Stimulated activated CD8-positive, alpha-beta memory T cell treated with anti-CD3 and anti-CD28 coated beads, Interleukin-7, amount 100 ng/mL, for 1 hour (primary cell): ENCODE results near the gene ALOX5AP.

ENCODE experiments used
- DNase-seq, 2 donors: peaks; one replicate each; pipeline ENCODE4 v3.0.0-alpha.2; 2020; ENCODE audit warnings: low read depth in 2 of 2

ALOX5AP gene

GRCh38 chr13:30796631-30797601, 61.6 kb downstream of the ALOX5AP start:
- no peak for DNase-seq

GRCh38 chr13:30797847-30798535, 62.6 kb downstream of the ALOX5AP start:
- no peak for DNase-seq

DNA sequence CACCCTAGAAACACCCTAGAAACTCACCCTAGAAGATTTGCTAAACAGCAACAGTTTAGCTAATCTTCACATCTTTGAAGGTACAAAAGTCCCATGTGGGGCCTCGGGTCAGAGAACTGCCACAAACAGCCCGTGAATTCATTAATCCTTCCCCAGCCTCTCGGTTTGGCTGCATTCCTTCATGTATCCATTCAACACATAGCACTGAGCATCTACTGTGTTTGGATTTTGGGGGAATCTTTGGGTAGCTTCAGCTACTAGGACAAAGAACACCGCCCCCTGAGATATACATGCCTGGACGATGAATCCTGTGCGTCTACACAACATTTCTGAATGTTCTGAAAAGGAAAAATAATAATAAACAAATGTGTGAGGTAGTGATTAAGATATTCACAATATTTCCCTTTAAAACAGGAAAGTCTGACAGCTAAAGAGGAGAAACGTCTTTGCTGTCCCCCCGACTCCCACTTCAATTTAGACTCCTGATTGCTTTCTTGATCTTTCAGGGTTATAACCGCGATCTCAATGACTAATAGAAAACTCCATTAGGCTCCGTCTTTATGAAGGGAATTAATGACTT, 63.5 kb downstream of the ALOX5AP start:
- DNase-seq: no peak

GRCh38 chr13:30799356-30799824, 64.0 kb downstream of the ALOX5AP start:
- DNase-seq: no peak

DNA sequence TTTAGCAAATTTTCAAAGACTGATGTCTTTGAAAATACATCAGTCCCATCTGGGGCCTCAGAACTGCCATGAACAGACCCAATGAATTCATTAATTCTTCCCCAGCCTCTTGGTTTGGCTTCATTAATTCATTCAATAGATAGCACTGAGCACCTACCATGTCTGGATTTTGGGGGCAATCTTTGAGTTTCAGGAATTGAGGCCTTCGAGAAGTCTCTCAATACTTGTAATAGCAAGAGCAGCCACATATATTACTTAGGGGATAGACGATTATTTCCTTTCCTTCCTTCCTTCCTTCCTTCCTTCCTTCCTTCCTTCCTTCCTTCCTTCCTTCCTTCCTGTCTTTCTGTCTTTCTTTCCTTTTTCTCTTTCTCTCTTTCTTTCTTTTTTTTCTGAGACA, 64.8 kb downstream of the ALOX5AP start:
- no peak for DNase-seq

DNA sequence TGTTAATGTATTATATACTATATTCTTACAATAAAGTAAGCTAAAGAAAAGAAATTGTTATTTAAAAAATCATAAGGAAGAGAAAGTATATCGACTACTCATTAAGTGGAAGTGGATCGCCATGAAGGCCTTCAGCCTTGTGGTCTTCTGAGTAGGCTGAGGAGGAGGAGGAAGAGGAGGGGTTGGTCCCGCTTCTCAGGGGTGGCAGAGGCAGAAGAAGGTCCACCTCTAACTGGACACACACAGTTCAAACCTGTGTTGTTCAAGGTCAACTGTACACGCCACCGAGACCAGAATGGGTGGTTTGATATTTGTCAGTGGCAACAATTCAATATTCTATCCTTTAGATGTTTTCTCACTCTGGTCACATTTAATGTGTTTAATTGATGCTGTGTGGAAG, 67.2 kb downstream of the ALOX5AP start:
- no peak for DNase-seq

GRCh38 chr13:30802953-30803478, 67.7 kb downstream of the ALOX5AP start:
- peak; percentile 59 to 65 for DNase-seq

- DNase-seq: no peak
Observed at GRCh38 chr13:30803749-30804148, 68.4 kb downstream of the ALOX5AP start.

- DNase-seq: no peak
Observed at GRCh38 chr13:30804474-30804873, 69.1 kb downstream of the ALOX5AP start.

GRCh38 chr13:30805132-30805537, 69.8 kb downstream of the ALOX5AP start:
- DNase-seq: no peak

DNA sequence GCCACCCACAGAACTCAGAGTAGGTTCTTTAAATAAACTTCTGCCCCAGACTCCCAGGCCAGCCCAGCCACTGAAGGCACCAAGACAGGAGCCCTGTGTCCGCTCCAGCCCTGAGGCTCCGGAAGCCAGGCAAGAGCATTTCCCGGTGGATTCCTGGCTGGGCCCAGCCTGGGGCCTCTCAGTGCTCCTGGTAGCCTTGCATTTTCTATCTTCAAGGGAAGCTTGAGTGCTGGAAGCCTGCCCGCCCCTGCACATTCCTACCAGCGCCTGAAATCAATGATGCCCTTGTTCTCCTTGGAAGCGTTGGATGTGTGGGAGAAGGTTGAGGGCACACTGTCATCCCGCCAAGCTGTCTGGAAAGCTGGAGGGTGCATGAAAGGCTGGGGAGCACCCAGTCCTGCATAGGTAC, 70.3 kb downstream of the ALOX5AP start:
- no peak for DNase-seq

- DNase-seq: no peak
Observed at GRCh38 chr13:30806784-30807183, 71.4 kb downstream of the ALOX5AP start.

DNA sequence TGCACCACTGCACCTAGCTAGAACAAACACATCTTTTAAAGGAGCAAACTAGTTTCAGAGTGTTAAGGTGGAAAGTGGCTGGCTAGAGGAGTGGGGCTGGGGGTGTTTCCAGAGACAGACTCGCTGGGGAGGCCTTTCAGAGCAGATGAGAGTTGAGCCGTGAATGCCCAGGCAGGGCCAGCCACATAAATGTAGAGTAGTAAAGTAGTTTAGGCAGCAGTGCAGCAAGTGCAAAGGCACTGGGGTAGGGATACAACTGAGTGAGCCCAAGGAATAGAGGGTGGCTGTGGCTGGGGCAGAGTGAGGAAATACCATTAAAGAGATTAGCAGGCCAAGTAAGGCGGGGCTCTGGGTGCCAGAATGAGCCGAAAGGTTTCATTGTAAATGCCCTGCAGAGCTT, 72.0 kb downstream of the ALOX5AP start:
- no peak for DNase-seq

DNA sequence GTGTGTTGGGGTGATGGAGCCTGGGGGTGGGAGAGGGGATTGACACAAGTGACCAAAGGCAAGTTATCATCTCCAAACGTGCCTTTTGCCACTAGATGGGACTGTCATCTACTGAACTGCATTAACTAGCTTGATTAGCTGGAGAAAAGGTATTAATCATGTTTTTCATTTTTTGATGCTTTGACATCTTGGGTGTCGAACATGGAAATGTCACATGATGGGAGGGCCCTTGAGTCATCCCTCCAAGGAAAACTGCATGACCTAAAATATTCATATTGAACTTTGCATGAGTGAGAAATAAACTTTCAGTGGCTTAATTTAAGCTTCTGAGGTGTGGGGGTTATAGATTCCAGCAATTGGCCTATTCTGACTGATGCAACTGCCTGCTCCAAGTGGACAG, 73.3 kb downstream of the ALOX5AP start:
- no peak for DNase-seq

DNA sequence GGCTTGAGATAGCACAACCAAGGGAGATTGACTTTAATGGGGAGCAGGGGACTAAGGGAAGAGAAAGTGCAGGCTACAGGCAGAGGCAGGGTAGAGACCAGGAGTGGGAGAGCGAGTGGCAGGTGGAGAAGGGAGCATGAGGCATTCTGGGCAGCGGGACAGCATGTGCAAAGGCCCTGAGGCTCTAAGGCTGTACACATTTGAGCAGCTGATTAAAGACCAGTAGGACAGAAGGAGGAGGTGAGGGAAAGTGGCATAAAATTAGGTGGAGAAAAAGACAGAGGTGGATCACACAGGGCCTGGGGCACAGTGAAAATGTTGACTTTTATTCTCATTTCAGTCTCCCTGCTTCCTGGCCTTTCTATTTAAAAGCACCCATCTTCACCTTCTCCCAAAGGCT, 74.4 kb downstream of the ALOX5AP start:
- DNase-seq: no peak

GRCh38 chr13:30810261-30810701, 74.9 kb downstream of the ALOX5AP start:
- DNase-seq: no peak

- no peak for DNase-seq
Observed at GRCh38 chr13:30810801-30811200, 75.5 kb downstream of the ALOX5AP start.
